Measurements from ENCODE around the gene DOCK2. TPM values are rescaled to one million over a fixed set of nuclear protein-coding genes. Genes with fewer than 3 reads are reported as not detected.
"Not testable (repeated sequence)": the region's sequence is repeated elsewhere in the genome, so short reads cannot be mapped to it uniquely, and the experiment has no call there.

The DOCK2 gene
- total RNA-seq, 2 experiments from 2014 or later: 189 to 198 TPM

DNA sequence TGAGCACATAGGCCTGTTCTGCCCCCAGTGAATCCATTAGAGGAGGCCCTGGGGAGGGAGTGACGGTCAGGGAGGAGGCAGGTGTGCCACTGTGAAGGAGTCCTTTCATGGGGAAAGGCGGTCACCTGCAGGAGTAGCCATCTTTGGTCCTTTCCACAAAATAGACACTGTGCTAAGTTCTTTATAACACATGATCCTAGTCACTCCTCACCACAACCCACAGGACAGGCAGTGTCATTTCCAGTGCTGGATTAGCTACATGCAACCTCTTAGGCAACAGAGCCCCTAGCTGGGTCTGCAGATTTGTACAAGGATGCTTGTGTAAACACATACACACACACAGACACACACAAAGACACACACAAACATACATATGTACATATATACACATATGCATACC lies 18.3 kb downstream of the DOCK2 start:
- peak; percentile 42 for DNase-seq
- CTCF ChIA-PET: interaction anchor here (1.0 kb wide), 1 partner anchor 25 kb away, joined by 7 read pairs; no protein-coding TSS in a partner anchor
- H3K27ac Mint-ChIP-seq: peak overlapping the region; percentile 34
- no peaks in the 10 kb centered on the region for H3K27me3 Mint-ChIP-seq
- no peak overlapping the region for H3K4me3 Mint-ChIP-seq
- POLR2A ChIA-PET: interaction anchor here (0.6 kb wide), 1 partner anchor 19 kb away, joined by 3 read pairs; no protein-coding TSS in a partner anchor
- no peak for ATAC-seq
- intact Hi-C loops (cut with DNase I, micrococcal nuclease): loop anchor here (5.0 to 10.0 kb wide), 4 partner anchors 152 to 919 kb away; no protein-coding TSS in a partner anchor
- H3K4me1 Mint-ChIP-seq: peaks cover 77% of the 10 kb centered on the region
- H3K36me3 Mint-ChIP-seq (ENCODE audit: low read depth): peaks cover 64% of the 10 kb centered on the region
- H3K9me3 Mint-ChIP-seq (ENCODE audit: low read depth): no peaks in the 10 kb centered on the region

- Mint-ChIP-seq H3K27ac (peak overlapping the region; percentile 79), H3K4me1 (peaks cover 67% of the 10 kb centered on the region), H3K9me3 (ENCODE audit: low read depth) (peaks cover under 1% of the 10 kb centered on the region), H3K4me3 (no peak overlapping the region), H3K36me3 (ENCODE audit: low read depth) (peaks cover 63% of the 10 kb centered on the region), H3K27me3 (no peaks in the 10 kb centered on the region)
- DNase-seq (peak; percentile 40), ATAC-seq (peak; percentile 59)
- ChIA-PET POLR2A (no interaction called here), CTCF (interaction anchor here (1.0 to 1.2 kb wide), 2 partner anchors 16 to 25 kb away, joined by 3 to 7 read pairs; no protein-coding TSS in a partner anchor)
- intact Hi-C loops (cut with DNase I, micrococcal nuclease): loop anchor here (2.0 to 10.0 kb wide), 8 partner anchors 20 to 918 kb away; partner anchors contain the start of gene DOCK2 (in 1 of the 2)
These were observed 19.2 kb downstream of the DOCK2 start for GRCh38 chr5:169656125-169656901.

- ATAC-seq: peak; percentile 75
- H3K9me3 Mint-ChIP-seq (ENCODE audit: low read depth): peaks cover 7% of the 10 kb centered on the region
- peak overlapping the region; percentile 83 for H3K27ac Mint-ChIP-seq
- no peaks in the 10 kb centered on the region for H3K27me3 Mint-ChIP-seq
- no peak for DNase-seq
- H3K4me3 Mint-ChIP-seq: peak overlapping the region; percentile 10
- POLR2A ChIA-PET: no interaction called here
- CTCF ChIA-PET: interaction anchor here (1.2 kb wide), 1 partner anchor 16 kb away, joined by 3 read pairs; no protein-coding TSS in a partner anchor
- H3K4me1 Mint-ChIP-seq: peaks cover 64% of the 10 kb centered on the region
- H3K36me3 Mint-ChIP-seq (ENCODE audit: low read depth): peaks cover 66% of the 10 kb centered on the region
- intact Hi-C loops (cut with DNase I, micrococcal nuclease): loop anchor here (1.0 to 10.0 kb wide), 10 partner anchors 20 to 918 kb away; partner anchors contain the start of gene DOCK2 (in 2 of the 2)
These were observed 20.1 kb downstream of the DOCK2 start for GRCh38 chr5:169657127-169657526.

DNA sequence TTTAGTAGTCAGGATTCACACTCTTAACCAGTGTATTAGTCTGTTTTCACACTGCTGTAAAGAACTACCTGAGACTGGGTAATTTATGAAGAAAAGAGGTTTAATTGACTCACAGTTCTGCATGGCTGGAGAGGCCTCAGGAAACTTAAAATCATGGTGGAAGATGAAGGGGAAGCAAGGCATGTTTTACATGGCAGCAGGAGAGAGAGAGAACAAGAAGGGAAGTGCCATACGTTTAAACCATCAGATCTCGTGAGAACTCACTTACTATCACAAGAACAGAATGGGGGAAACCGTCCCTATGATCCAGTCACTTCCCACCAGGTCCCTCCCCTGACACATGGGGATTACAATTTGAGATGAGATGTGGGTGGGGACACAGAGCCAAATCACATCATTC lies 25.4 kb downstream of the DOCK2 start:
- DNase-seq; H3K27me3 Mint-ChIP-seq; H3K4me3 Mint-ChIP-seq; intact Hi-C loops (cut with DNase I, micrococcal nuclease); CTCF ChIA-PET; POLR2A ChIA-PET; ATAC-seq: not testable (repeated sequence)
- peak overlapping the region; percentile 3 for H3K27ac Mint-ChIP-seq
- peaks cover 17% of the 10 kb centered on the region for H3K9me3 Mint-ChIP-seq (ENCODE audit: low read depth)
- peaks cover 48% of the 10 kb centered on the region for H3K4me1 Mint-ChIP-seq
- peaks cover 59% of the 10 kb centered on the region for H3K36me3 Mint-ChIP-seq (ENCODE audit: low read depth)

DNA sequence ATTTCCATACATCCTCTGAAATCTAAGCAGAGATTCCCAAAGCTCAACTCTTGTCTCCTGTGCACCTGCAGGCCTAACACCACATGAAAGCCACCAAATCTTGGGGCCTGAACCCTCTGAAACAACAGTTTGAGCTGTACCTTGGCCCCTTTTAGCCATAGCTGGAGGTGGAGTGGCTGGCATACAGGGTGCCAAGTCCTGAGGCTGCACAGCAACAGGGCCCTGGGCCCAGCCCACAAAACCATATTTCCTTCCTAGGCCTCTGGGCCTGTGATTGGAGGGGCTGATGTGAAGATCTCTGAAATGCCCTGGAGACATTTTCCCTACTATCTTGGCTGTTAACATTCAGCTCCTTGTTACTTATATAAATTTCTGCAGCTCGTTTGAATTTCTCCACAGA lies 26.5 kb downstream of the DOCK2 start:
- Mint-ChIP-seq H3K27me3 (no peaks in the 10 kb centered on the region), H3K4me1 (peaks cover 44% of the 10 kb centered on the region), H3K36me3 (ENCODE audit: low read depth) (peaks cover 56% of the 10 kb centered on the region), H3K9me3 (ENCODE audit: low read depth) (peaks cover 17% of the 10 kb centered on the region), H3K27ac (no peak overlapping the region), H3K4me3 (no peak overlapping the region)
- ATAC-seq (no peak), DNase-seq (no peak)
- POLR2A ChIA-PET: interaction anchor here (0.7 kb wide), 1 partner anchor 15 kb away, joined by 3 read pairs; no protein-coding TSS in a partner anchor
- CTCF ChIA-PET: interaction anchor here (2.0 kb wide), 1 partner anchor 12 kb away, joined by 5 read pairs; no protein-coding TSS in a partner anchor
- intact Hi-C loops (cut with DNase I, micrococcal nuclease): no loop called here

DNA sequence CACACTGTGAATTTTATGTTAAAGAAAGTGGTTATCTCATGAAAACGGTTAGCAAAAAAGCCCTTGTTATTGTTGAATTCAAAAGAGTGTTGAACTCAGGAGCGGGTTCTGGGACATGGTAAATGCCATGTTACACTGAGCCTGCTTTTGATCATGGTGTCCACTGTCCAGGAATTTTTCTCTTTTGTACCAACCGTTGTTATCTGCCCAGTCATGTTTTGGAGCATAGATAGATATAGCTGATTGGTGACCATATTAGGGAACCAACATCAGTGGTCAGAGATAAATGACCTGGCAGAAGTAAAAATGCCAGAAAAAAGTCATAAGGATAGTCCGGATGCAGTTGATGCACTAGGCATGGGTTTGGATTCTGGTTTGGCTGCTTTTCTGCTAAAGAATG lies 29.3 kb downstream of the DOCK2 start:
- no peak for ATAC-seq
- intact Hi-C loops (cut with DNase I, micrococcal nuclease): no loop called here

GRCh38 chr5:169667896-169668674 lies 31.0 kb downstream of the DOCK2 start:
- ChIA-PET POLR2A (no interaction called here), CTCF (no interaction called here)
- Mint-ChIP-seq H3K4me1 (peaks cover 49% of the 10 kb centered on the region), H3K27me3 (no peaks in the 10 kb centered on the region), H3K36me3 (ENCODE audit: low read depth) (peaks cover 38% of the 10 kb centered on the region), H3K4me3 (no peak overlapping the region), H3K9me3 (ENCODE audit: low read depth) (peaks cover 3% of the 10 kb centered on the region), H3K27ac (no peak overlapping the region)
- ATAC-seq (no peak), DNase-seq (no peak)
- intact Hi-C loops (cut with DNase I, micrococcal nuclease): no loop called here

More for the DNA sequence above, 29.3 kb downstream of the DOCK2 start:
- Mint-ChIP-seq H3K27ac (no peak overlapping the region), H3K9me3 (ENCODE audit: low read depth) (peaks cover 16% of the 10 kb centered on the region), H3K27me3 (no peaks in the 10 kb centered on the region), H3K36me3 (ENCODE audit: low read depth) (peaks cover 43% of the 10 kb centered on the region), H3K4me3 (no peak overlapping the region), H3K4me1 (peaks cover 53% of the 10 kb centered on the region)
- no peak for DNase-seq
- ChIA-PET POLR2A (no interaction called here), CTCF (interaction anchor here (0.6 kb wide), 1 partner anchor 101 kb away, joined by 3 read pairs; no protein-coding TSS in a partner anchor)

GRCh38 chr5:169668732-169669131 lies 31.7 kb downstream of the DOCK2 start:
- ChIA-PET CTCF (no interaction called here), POLR2A (no interaction called here)
- H3K36me3 Mint-ChIP-seq (ENCODE audit: low read depth): peaks cover 35% of the 10 kb centered on the region
- H3K27me3 Mint-ChIP-seq: no peaks in the 10 kb centered on the region
- intact Hi-C loops (cut with DNase I, micrococcal nuclease): no loop called here
- no peak overlapping the region for H3K4me3 Mint-ChIP-seq
- ATAC-seq: no peak
- no peak for DNase-seq
- H3K27ac Mint-ChIP-seq: no peak overlapping the region
- H3K9me3 Mint-ChIP-seq (ENCODE audit: low read depth): peaks cover 2% of the 10 kb centered on the region
- H3K4me1 Mint-ChIP-seq: peaks cover 42% of the 10 kb centered on the region

DNA sequence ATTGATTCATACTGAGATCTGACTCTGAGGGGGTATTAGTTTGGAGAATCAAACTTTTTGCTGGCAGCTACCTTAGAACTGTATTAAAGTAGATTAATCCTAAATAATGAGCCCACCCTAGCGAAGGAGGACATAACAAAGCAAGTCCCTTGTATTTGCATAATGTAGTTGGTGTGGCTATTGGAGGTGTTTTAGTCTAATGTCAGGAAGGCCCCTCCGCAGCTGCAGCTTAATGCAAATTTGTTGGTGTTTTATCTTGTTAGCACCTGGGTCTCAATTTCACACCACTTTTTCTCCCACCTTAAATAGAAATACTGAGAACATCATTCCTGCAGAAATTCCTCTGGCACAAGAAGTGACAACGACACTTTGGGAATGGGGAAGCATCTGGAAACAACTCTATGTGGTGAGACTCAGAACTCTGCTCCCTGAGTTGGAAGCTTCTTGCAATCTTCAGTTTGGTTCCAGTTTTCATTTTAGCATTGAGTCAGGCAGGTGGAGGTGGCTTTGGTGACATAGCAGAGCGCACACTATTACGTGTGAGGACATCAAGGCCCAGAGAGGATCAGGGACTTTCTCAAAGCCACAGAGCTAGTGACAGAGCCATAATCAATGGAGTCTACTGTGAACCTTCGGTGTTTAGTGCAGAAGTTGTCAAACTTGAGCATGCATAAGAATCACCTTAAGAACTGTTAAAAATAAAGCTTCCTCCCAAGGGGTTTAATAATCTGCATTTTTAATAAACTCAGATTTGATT lies 33.9 kb downstream of the DOCK2 start:
- peaks cover 42% of the 10 kb centered on the region for H3K36me3 Mint-ChIP-seq (ENCODE audit: low read depth)
- ATAC-seq: peak; percentile 98
- H3K4me1 Mint-ChIP-seq: peaks cover 32% of the 10 kb centered on the region
- intact Hi-C loops (cut with DNase I, micrococcal nuclease): no loop called here
- peak overlapping the region; percentile 45 for H3K27ac Mint-ChIP-seq
- DNase-seq: peak; percentile 51
- ChIA-PET POLR2A (no interaction called here), CTCF (interaction anchor here (0.6 kb wide), 1 partner anchor 134 kb away, joined by 4 read pairs; no protein-coding TSS in a partner anchor)
- H3K27me3 Mint-ChIP-seq: no peaks in the 10 kb centered on the region
- no peak overlapping the region for H3K4me3 Mint-ChIP-seq
- H3K9me3 Mint-ChIP-seq (ENCODE audit: low read depth): no peaks in the 10 kb centered on the region

- Mint-ChIP-seq H3K27me3 (no peaks in the 10 kb centered on the region), H3K9me3 (ENCODE audit: low read depth) (no peaks in the 10 kb centered on the region), H3K36me3 (ENCODE audit: low read depth) (peaks cover 59% of the 10 kb centered on the region), H3K27ac (no peak overlapping the region), H3K4me1 (no peaks in the 10 kb centered on the region), H3K4me3 (no peak overlapping the region)
- intact Hi-C loops (cut with DNase I, micrococcal nuclease): no loop called here
- POLR2A ChIA-PET: no interaction called here
- CTCF ChIA-PET: interaction anchor here (1.1 kb wide), 1 partner anchor 98 kb away, joined by 4 read pairs; the partner anchor contains the start of gene SPDL1
- ATAC-seq: no peak
- no peak for DNase-seq
These were observed 45.0 kb downstream of the DOCK2 start for GRCh38 chr5:169682026-169682425.

GRCh38 chr5:169686137-169686536 lies 49.1 kb downstream of the DOCK2 start:
- no peak for DNase-seq
- Mint-ChIP-seq H3K36me3 (ENCODE audit: low read depth) (peaks cover 67% of the 10 kb centered on the region), H3K9me3 (ENCODE audit: low read depth) (no peaks in the 10 kb centered on the region), H3K27ac (peak overlapping the region; percentile 26), H3K4me1 (no peaks in the 10 kb centered on the region), H3K4me3 (no peak overlapping the region), H3K27me3 (no peaks in the 10 kb centered on the region)
- CTCF ChIA-PET: no interaction called here
- intact Hi-C loops (cut with DNase I, micrococcal nuclease): no loop called here
- POLR2A ChIA-PET: no interaction called here
- no peak for ATAC-seq

Data from activated CD4-positive, alpha-beta T cell treated with anti-CD3 and anti-CD28 coated beads for 36 hours (primary cell).